ENCODE data around the gene SLFN11. TPM values are rescaled to one million over a fixed set of nuclear protein-coding genes. Genes with fewer than 3 reads are reported as not detected.
"Not testable (repeated sequence)": the region's sequence is repeated elsewhere in the genome, so short reads cannot be mapped to it uniquely, and the experiment has no call there.

SLFN11 gene
- total RNA-seq (10 to 100 TPM in 2 of 5 donors, 1 to 10 TPM in 2, under 1 TPM in 1; 0.89 to 38.5 (median 7.2) TPM), polyA plus RNA-seq (1 to 10 TPM; 2.4 to 7.8 (median 4.9) TPM)
- long read RNA-seq, donor 1: 0 reads
- long read RNA-seq, donor 2: 0 reads
- long read RNA-seq, donor 3, partial matches to known transcripts: 0 of 1 reads
- long read RNA-seq, donor 3, other reads (novel, unspliced or antisense): 0 of 1 reads
- long read RNA-seq, donor 4: 0 reads
- long read RNA-seq, donor 5: 0 reads
- long read RNA-seq, donor 6: 0 reads
- long read RNA-seq, donor 7: 0 reads
- long read RNA-seq, donor 8: 0 reads
- long read RNA-seq, donor 9, partial matches to known transcripts: 0 of 1 reads
- long read RNA-seq, donor 9, other reads (novel, unspliced or antisense): 0 of 1 reads
- long read RNA-seq, donor 10: 0 reads

GRCh38 chr17:35373534-35373983, at the start of gene SLFN11:
Gene SLFN11, minus strand, starts transcription at chr17:35373621. Its CDS starts 9,814 bp downstream, at chr17:35363807.
- Histone ChIP-seq H3K27ac (peak within 1 kb of the TSS; percentile 89 to 95 (median 92)), H3K4me3 (peak within 1 kb of the TSS; percentile 52 to 72 (median 56)), H3K27me3 (peaks cover 0 to 36% (median 15%) of the 10 kb centered on the region in 3 donors), H3K4me1 (peaks cover 10 to 38% (median 28%) of the 10 kb centered on the region in 4 donors), H3K36me3 (no peaks in the 10 kb centered on the region), H3K9me3 (peaks cover 0 to 5% (median 0%) of the 10 kb centered on the region in 4 donors)
- TF ChIP-seq CTCF (IDR thresholded peaks at IDR 0.05): no peak
- peak in 2 of 4 donors; percentile 68 to 74 for TF ChIP-seq POLR2A (IDR thresholded peaks at IDR 0.05)
- TF ChIP-seq POLR2AphosphoS5 (IDR thresholded peaks at IDR 0.05): peak; percentile 84 to 94 (median 91)
- no peak for TF ChIP-seq EP300 (IDR thresholded peaks at IDR 0.05)
- 0 to 3% (median 0%) methylated on average over 13 to 22 of the region's 22 CpGs for WGBS, 5 donors
- intact Hi-C loops (cut with DNase I; ENCODE audit: low total_unique reads): no loop called here
- peak; percentile 71 to 91 for DNase-seq

- 95 to 99% (median 98%) methylated on average over 9 of the region's 9 CpGs for WGBS, 5 donors
- H3K9me3 ChIP-seq; H3K4me3 ChIP-seq; intact Hi-C loops (cut with DNase I; ENCODE audit: low total_unique reads); H3K4me1 ChIP-seq; H3K27ac ChIP-seq; DNase-seq; H3K27me3 ChIP-seq: not testable (repeated sequence)
- H3K36me3 ChIP-seq: peaks cover 0 to 55% (median 29%) of the 10 kb centered on the region in 4 donors
Measured at GRCh38 chr17:35421069-35421468, 47.6 kb upstream of the SLFN11 start.

- peaks cover 0 to 76% (median 44%) of the 10 kb centered on the region in 4 donors for H3K36me3 ChIP-seq
- no peak overlapping the region for H3K4me3 ChIP-seq
- H3K27me3 ChIP-seq: no peaks in the 10 kb centered on the region
- 95 to 99% (median 96%) methylated on average over 2 of the region's 2 CpGs for WGBS, 5 donors
- peaks cover 0 to 15% (median 10%) of the 10 kb centered on the region in 4 donors for H3K9me3 ChIP-seq
- no peak overlapping the region for H3K27ac ChIP-seq
- H3K4me1 ChIP-seq: no peaks in the 10 kb centered on the region
- intact Hi-C loops (cut with DNase I; ENCODE audit: low total_unique reads): no loop called here
- TF ChIP-seq CTCF (IDR thresholded peaks at IDR 0.05) (no peak), POLR2AphosphoS5 (IDR thresholded peaks at IDR 0.05) (no peak), POLR2A (IDR thresholded peaks at IDR 0.05) (no peak), EP300 (IDR thresholded peaks at IDR 0.05) (no peak)
- DNase-seq: no peak
Measured at GRCh38 chr17:35416659-35417058, 43.2 kb upstream of the SLFN11 start.

GRCh38 chr17:35414707-35415106, 41.3 kb upstream of the SLFN11 start:
- WGBS, 5 donors: 90 to 98% (median 95%) methylated on average over 2 of the region's 2 CpGs
- DNase-seq: not testable (repeated sequence)

GRCh38 chr17:35414247-35414646, 40.8 kb upstream of the SLFN11 start:
- H3K4me1 ChIP-seq: no peaks in the 10 kb centered on the region
- TF ChIP-seq CTCF (IDR thresholded peaks at IDR 0.05) (no peak), POLR2AphosphoS5 (IDR thresholded peaks at IDR 0.05) (no peak)
- H3K27me3 ChIP-seq: no peaks in the 10 kb centered on the region
- intact Hi-C loops (cut with DNase I; ENCODE audit: low total_unique reads): no loop called here
- peaks cover 0 to 80% (median 58%) of the 10 kb centered on the region in 4 donors for H3K36me3 ChIP-seq
- DNase-seq: no peak
- WGBS, 5 donors: 92 to 95% (median 95%) methylated on average over 1 of the region's 1 CpG
- H3K27ac ChIP-seq: no peak overlapping the region
- H3K4me3 ChIP-seq: no peak overlapping the region
- H3K9me3 ChIP-seq: peaks cover 0 to 15% (median 10%) of the 10 kb centered on the region in 4 donors

More at GRCh38 chr17:35414707-35415106, 41.3 kb upstream of the SLFN11 start:
- H3K4me1 ChIP-seq; H3K27ac ChIP-seq; H3K27me3 ChIP-seq; intact Hi-C loops (cut with DNase I; ENCODE audit: low total_unique reads); H3K4me3 ChIP-seq: not testable (repeated sequence)
- peaks cover 0 to 81% (median 58%) of the 10 kb centered on the region in 4 donors for H3K36me3 ChIP-seq
- peaks cover 0 to 15% (median 10%) of the 10 kb centered on the region in 4 donors for H3K9me3 ChIP-seq
